RPMI8226 (cell line): Measurements from ENCODE around the gene TEKT1.

ENCODE experiments used
- DNase-seq: peaks from one replicate; pipeline ENCODE4 v3.0.0-alpha.2; 2015

Gene TEKT1

GRCh38 chr17:6756425-6757031 is 75.0 kb downstream of the TEKT1 start:
- DNase-seq: no peak

GRCh38 chr17:6755731-6756184 is 75.8 kb downstream of the TEKT1 start, which contains the start of gene XAF1:
Gene XAF1, plus strand, starts transcription at chr17:6756046. Its CDS starts 33 bp downstream, at chr17:6756079.
- peak; percentile 69 for DNase-seq

GRCh38 chr17:6755281-6755680 is 76.2 kb downstream of the TEKT1 start:
- DNase-seq: no peak

- DNase-seq: no peak
These were observed 78.0 kb downstream of the TEKT1 start for GRCh38 chr17:6753546-6753945.

GRCh38 chr17:6753006-6753445 is 78.5 kb downstream of the TEKT1 start:
- DNase-seq: no peak

GRCh38 chr17:6752068-6752909 is 79.2 kb downstream of the TEKT1 start:
- no peak for DNase-seq

GRCh38 chr17:6749519-6749918 is 82.0 kb downstream of the TEKT1 start:
- DNase-seq: no peak

- no peak for DNase-seq
These were observed 82.9 kb downstream of the TEKT1 start for GRCh38 chr17:6748617-6749016.
